OCI-LY7 (cell line): ENCODE results near the gene SFI1. TPM values are rescaled to one million over a fixed set of nuclear protein-coding genes. Genes with fewer than 3 reads are reported as not detected.

Source experiments
- BruUV-seq: library from RNA; stranded (reverse); fragments of 400-500 nt; replicated peaks from 2 replicates; lab custom pipeline; 2021; lab: Mats Ljungman, UMichigan
- CTCF ChIA-PET: fragments of 300-600 bp; sonication (Branson Sonifier 250); formaldehyde crosslinking; loops from one replicate; lab custom pipeline; 2022; ENCODE audit warnings: antibody characterized with exemption; ENCODE audit not compliant: unreplicated experiment; lab: Charles Lee
- POLR2A ChIA-PET: fragments of 300-600 bp; sonication (Branson Sonifier 250); formaldehyde crosslinking; loops from one replicate; lab custom pipeline; 2022; ENCODE audit warnings: antibody characterized with exemption; lab: Charles Lee
- DNase-seq: peaks from one replicate; pipeline ENCODE4 v3.0.0-alpha.2; 2015; ENCODE audit warnings: low spot score
- H2AFZ ChIP-seq: fragments of 200-600 bp; sonication (generic), shearing (Covaris generic); 2 replicates; pipeline ENCODE4 v1.6.1; 2014; ENCODE audit warnings: mild to moderate bottlenecking, antibody characterized with exemption, low read length, moderate library complexity
- H3K27ac ChIP-seq: fragments of 200-600 bp; sonication (generic); 2 replicates; pipeline ENCODE4 v1.5.1; 2014; ENCODE audit warnings: mixed run types, low read depth, mild to moderate bottlenecking, moderate library complexity, low read length, inconsistent platforms; ENCODE audit not compliant: poor library complexity, severe bottlenecking
- H3K36me3 ChIP-seq: fragments of 200-600 bp; sonication (generic); 2 replicates; pipeline ENCODE4 v1.6.1; 2014; ENCODE audit warnings: mild to moderate bottlenecking, antibody characterized with exemption, low read length, moderate library complexity, mixed read lengths; ENCODE audit not compliant: insufficient read depth
- H3K4me1 ChIP-seq: fragments of 200-600 bp; sonication (generic); 2 replicates; pipeline ENCODE4 v1.5.1; 2014; ENCODE audit warnings: mild to moderate bottlenecking, low read length; ENCODE audit not compliant: insufficient read depth, poor library complexity, severe bottlenecking
- H3K4me2 ChIP-seq: fragments of 200-600 bp; sonication (generic); 2 replicates; pipeline ENCODE4 v1.6.1; 2014; ENCODE audit warnings: mild to moderate bottlenecking, low read length
- H3K4me3 ChIP-seq: fragments of 200-600 bp; sonication (generic); 2 replicates; pipeline ENCODE4 v1.5.1; 2014; ENCODE audit warnings: mild to moderate bottlenecking, low read depth, low read length; ENCODE audit not compliant: poor library complexity, severe bottlenecking
- H3K79me2 ChIP-seq: fragments of 200-600 bp; sonication (generic); 2 replicates; pipeline ENCODE4 v1.6.1; 2016; ENCODE audit warnings: low read depth, mild to moderate bottlenecking, low read length, moderate library complexity, mixed read lengths; ENCODE audit not compliant: insufficient read depth
- H3K9me2 ChIP-seq: fragments of 200-600 bp; sonication (generic); 2 replicates; pipeline ENCODE4 v1.6.1; 2016; ENCODE audit warnings: mild to moderate bottlenecking, low read length, mixed read lengths; ENCODE audit not compliant: insufficient read depth
- H3K9me3 ChIP-seq: fragments of 200-600 bp; sonication (generic); 2 replicates; pipeline ENCODE4 v1.6.1; 2014; ENCODE audit warnings: mild to moderate bottlenecking, mixed run types, low read length, mixed read lengths
- H4K20me1 ChIP-seq: fragments of 200-600 bp; sonication (generic); 2 replicates; pipeline ENCODE4 v1.6.1; 2014; ENCODE audit warnings: mild to moderate bottlenecking, antibody characterized with exemption, low read length, moderate library complexity, mixed read lengths; ENCODE audit not compliant: insufficient read depth
- CTCF ChIP-seq: fragments of 200-600 bp; sonication (generic); conservative IDR thresholded peaks from 2 replicates; pipeline ENCODE4 v1.5.1; 2014; ENCODE audit warnings: mild to moderate bottlenecking, antibody characterized with exemption, low read length, moderate library complexity, mixed read lengths
- EZH2phosphoT487 ChIP-seq: fragments of 200-600 bp; sonication (generic); IDR thresholded peaks from 2 replicates; pipeline ENCODE4 v1.6.1; 2018; ENCODE audit warnings: low read depth, borderline replicate concordance, mild to moderate bottlenecking, mixed run types, antibody characterized with exemption, low read length, moderate library complexity, mixed read lengths
- intact Hi-C: fragments of 100-400 bp; cut with micrococcal nuclease; formaldehyde crosslinking; loops from one replicate; pipeline ENCODE4 v1.10.0; 2022; ENCODE audit not compliant: unreplicated experiment
- total RNA-seq, 2 experiments: library from RNA; depleted of rRNA in 1 of 2; stranded (reverse); fragments of >200 nt in 1 of 2; shearing (Covaris generic) in 1 of 2; gene quantifications; 2 replicates each; pipeline ENCODE4 v1.2.3, GENCODE V29; 2014 to 2022

Gene SFI1
- total RNA-seq, 2 experiments from 2014 or later, result 72.6 to 132 TPM

- no peaks in the 10 kb centered on the region for H3K4me1 ChIP-seq
- no peak overlapping the region for H2AFZ ChIP-seq
- H4K20me1 ChIP-seq, result no peaks in the 10 kb centered on the region
- ChIA-PET CTCF (no interaction called here), POLR2A (no interaction called here)
- no peak overlapping the region for H3K27ac ChIP-seq
- DNase-seq, result no peak
- no peak for TF ChIP-seq EZH2phosphoT487
- TF ChIP-seq CTCF, result no peak
- no peaks in the 10 kb centered on the region for H3K9me3 ChIP-seq
- intact Hi-C loops, result no loop called here
- peaks cover 33% of the 10 kb centered on the region; the same call in 1 of the 2 replicates for H3K36me3 ChIP-seq
- no peaks in the 10 kb centered on the region for H3K9me2 ChIP-seq
- H3K4me3 ChIP-seq, result no peak overlapping the region
- BruUV-seq, result no TSS peak
- H3K4me2 ChIP-seq, result no peak overlapping the region
- no peaks in the 10 kb centered on the region for H3K79me2 ChIP-seq
These were observed 107.9 kb downstream of the SFI1 start for GRCh38 chr22:31604137-31604705.

- no peak overlapping the region for H3K4me2 ChIP-seq
- H3K4me1 ChIP-seq, result no peaks in the 10 kb centered on the region
- CTCF ChIA-PET, result no interaction called here
- TF ChIP-seq EZH2phosphoT487, result no peak
- no peak for TF ChIP-seq CTCF
- no peak for DNase-seq
- H3K79me2 ChIP-seq, result no peaks in the 10 kb centered on the region
- H3K4me3 ChIP-seq, result no peak overlapping the region
- H4K20me1 ChIP-seq, result no peaks in the 10 kb centered on the region
- no peak overlapping the region for H2AFZ ChIP-seq
- no peaks in the 10 kb centered on the region for H3K9me2 ChIP-seq
- H3K9me3 ChIP-seq, result no peaks in the 10 kb centered on the region
- H3K36me3 ChIP-seq, result peaks cover 33% of the 10 kb centered on the region; the same call in 1 of the 2 replicates
- BruUV-seq, result no TSS peak
- intact Hi-C loops, result no loop called here
- POLR2A ChIA-PET, result no interaction called here
- H3K27ac ChIP-seq, result no peak overlapping the region
These were observed 108.7 kb downstream of the SFI1 start for GRCh38 chr22:31604746-31605705.
